NCI-H345 (cell line): ENCODE data around the gene CPO.

Experiments
- DNase-seq: peaks from one replicate; lab custom pipeline; 2025; lab: John Stamatoyannopoulos, UW

The CPO gene

DNA sequence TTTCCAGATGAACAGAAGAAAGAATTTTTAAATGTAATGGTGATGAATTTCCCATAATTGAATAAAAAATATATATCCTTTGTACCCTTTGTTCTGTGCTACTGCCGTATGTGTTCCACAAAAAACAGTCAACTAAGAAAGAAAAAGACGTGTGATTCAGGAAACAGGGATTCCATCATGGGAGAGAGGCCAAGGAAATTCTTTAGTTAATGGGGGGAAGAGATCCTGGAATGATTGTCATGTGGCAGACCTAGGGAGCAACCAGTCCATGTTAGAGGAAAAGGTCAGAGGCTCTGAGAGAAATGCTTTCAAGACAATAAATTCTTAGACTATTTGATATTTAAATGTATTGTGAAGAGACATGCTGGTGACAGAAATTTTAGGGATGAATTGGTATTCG lies 76.6 kb downstream of the CPO start:
- no peak for DNase-seq
